BLaER1 (cell line): ENCODE measurements around the gene KIRREL3.
A peak's percentile ranks its signal among the peaks of the same experiment; 100 is the strongest.

Experiments used
- H3K27ac ChIP-seq: shearing (Covaris generic); formaldehyde crosslinking; 2 replicates; pipeline ENCODE4 v1.8.1; 2022
- H3K27me3 ChIP-seq: shearing (Covaris generic); formaldehyde crosslinking; 2 replicates; pipeline ENCODE4 v1.8.1; 2022
- H3K36me3 ChIP-seq: shearing (Covaris generic); formaldehyde crosslinking; 2 replicates; pipeline ENCODE4 v1.8.1; 2022
- H3K4me1 ChIP-seq: shearing (Covaris generic); formaldehyde crosslinking; 2 replicates; pipeline ENCODE4 v1.8.1; 2022
- H3K4me2 ChIP-seq: shearing (Covaris generic); formaldehyde crosslinking; 2 replicates; pipeline ENCODE4 v1.8.1; 2022
- H3K4me3 ChIP-seq: shearing (Covaris generic); formaldehyde crosslinking; 2 replicates; pipeline ENCODE4 v1.8.1; 2022
- H3K9ac ChIP-seq: shearing (Covaris generic); formaldehyde crosslinking; 2 replicates; pipeline ENCODE4 v1.8.1; 2022
- H3K9me3 ChIP-seq: shearing (Covaris generic); formaldehyde crosslinking; 2 replicates; pipeline ENCODE4 v1.8.1; 2022
- H4K20me1 ChIP-seq: shearing (Covaris generic); formaldehyde crosslinking; 2 replicates; pipeline ENCODE4 v1.8.1; 2022
- Cebpa-rat ChIP-seq: shearing (Covaris generic); IDR thresholded peaks from 2 replicates; pipeline ENCODE4 v1.8.1; 2022

Gene KIRREL3

GRCh38 chr11:126700768-126701519 is 299.6 kb downstream of the KIRREL3 start:
- Histone ChIP-seq H3K4me3 (no peak overlapping the region), H3K9ac (no peak overlapping the region), H4K20me1 (no peaks in the 10 kb centered on the region), H3K4me1 (peaks cover 18% of the 10 kb centered on the region), H3K36me3 (no peaks in the 10 kb centered on the region), H3K27me3 (no peaks in the 10 kb centered on the region), H3K9me3 (no peaks in the 10 kb centered on the region), H3K4me2 (peak overlapping the region; percentile 60), H3K27ac (no peak overlapping the region)
- TF ChIP-seq Cebpa-rat = no peak

DNA sequence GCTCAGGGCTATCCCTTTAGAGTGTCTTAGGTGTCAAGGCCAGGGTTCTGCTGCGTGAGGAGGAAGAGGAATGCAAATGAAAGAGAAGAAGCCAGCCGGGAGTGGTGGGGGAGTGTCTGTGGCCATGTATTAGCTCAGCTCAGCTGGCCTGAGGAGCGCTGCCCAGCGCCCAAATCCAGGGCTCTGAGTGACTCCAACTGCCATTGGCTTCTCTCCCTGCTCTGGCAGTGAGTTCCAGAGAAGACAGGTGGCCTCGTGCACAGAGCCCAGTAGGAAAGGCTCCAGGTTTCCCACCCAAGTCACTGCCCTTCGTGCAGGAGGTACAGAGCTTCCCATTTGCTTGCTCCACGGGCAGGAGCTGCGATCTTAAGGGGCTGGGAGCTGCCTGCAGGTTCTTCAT is 302.0 kb downstream of the KIRREL3 start:
- TF ChIP-seq Cebpa-rat = no peak
- H3K4me1 ChIP-seq = peaks cover 18% of the 10 kb centered on the region
- H3K27me3 ChIP-seq = no peaks in the 10 kb centered on the region

DNA sequence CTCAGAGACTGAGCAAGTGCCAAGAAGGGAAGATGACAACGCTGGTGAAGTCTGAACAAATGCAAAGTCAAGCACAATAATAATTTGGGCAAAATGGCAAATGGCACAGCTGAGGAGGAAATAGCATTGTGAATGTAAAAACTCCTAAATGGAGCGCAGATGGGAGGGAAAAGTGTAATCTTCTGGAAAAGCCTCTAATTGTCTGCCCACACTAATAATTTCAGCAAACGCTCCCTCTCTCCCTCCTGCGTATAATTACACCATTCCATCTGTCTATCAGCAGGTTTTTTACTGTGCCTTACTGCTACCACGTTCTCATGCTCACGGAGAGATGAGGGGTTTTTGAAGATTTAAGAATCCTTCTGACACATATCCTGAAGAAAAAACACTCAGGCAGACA is 302.6 kb downstream of the KIRREL3 start:
- Histone ChIP-seq H3K4me2 (no peak overlapping the region), H3K27me3 (no peaks in the 10 kb centered on the region), H3K9ac (no peak overlapping the region), H3K9me3 (0 out of 2 replicates have a peak, but pooled peaks cover under 1% of the 10 kb centered on the region), H4K20me1 (no peaks in the 10 kb centered on the region), H3K4me1 (peaks cover 18% of the 10 kb centered on the region), H3K27ac (no peak overlapping the region), H3K36me3 (no peaks in the 10 kb centered on the region), H3K4me3 (no peak overlapping the region)
- TF ChIP-seq Cebpa-rat = no peak

More for the DNA sequence above, 302.0 kb downstream of the KIRREL3 start:
- Histone ChIP-seq H3K9ac (no peak overlapping the region), H3K9me3 (no peaks in the 10 kb centered on the region), H4K20me1 (no peaks in the 10 kb centered on the region), H3K27ac (no peak overlapping the region), H3K4me2 (no peak overlapping the region), H3K4me3 (no peak overlapping the region), H3K36me3 (no peaks in the 10 kb centered on the region)

- H3K4me3 ChIP-seq = no peak overlapping the region
- H3K9me3 ChIP-seq = 0 out of 2 replicates have a peak, but pooled peaks cover 4% of the 10 kb centered on the region
- TF ChIP-seq Cebpa-rat = no peak
- H3K27me3 ChIP-seq = no peaks in the 10 kb centered on the region
- no peaks in the 10 kb centered on the region for H3K36me3 ChIP-seq
- H3K4me1 ChIP-seq = peaks cover 18% of the 10 kb centered on the region
- no peak overlapping the region for H3K9ac ChIP-seq
- H3K4me2 ChIP-seq = no peak overlapping the region
- no peak overlapping the region for H3K27ac ChIP-seq
- no peaks in the 10 kb centered on the region for H4K20me1 ChIP-seq
Measured at GRCh38 chr11:126696982-126697381, 303.6 kb downstream of the KIRREL3 start.

- Histone ChIP-seq H3K4me3 (no peak overlapping the region), H4K20me1 (no peaks in the 10 kb centered on the region), H3K4me1 (peaks cover 6% of the 10 kb centered on the region), H3K27ac (no peak overlapping the region), H3K4me2 (no peak overlapping the region), H3K9ac (no peak overlapping the region), H3K27me3 (no peaks in the 10 kb centered on the region), H3K36me3 (no peaks in the 10 kb centered on the region), H3K9me3 (0 out of 2 replicates have a peak, but pooled peaks cover 4% of the 10 kb centered on the region)
- TF ChIP-seq Cebpa-rat = no peak
Measured at GRCh38 chr11:126695293-126695692, 305.3 kb downstream of the KIRREL3 start.

GRCh38 chr11:126694065-126694625 is 306.4 kb downstream of the KIRREL3 start:
- Histone ChIP-seq H3K27ac (no peak overlapping the region), H3K4me3 (no peak overlapping the region), H3K36me3 (no peaks in the 10 kb centered on the region), H3K4me2 (no peak overlapping the region), H4K20me1 (no peaks in the 10 kb centered on the region), H3K9ac (no peak overlapping the region), H3K9me3 (0 out of 2 replicates have a peak, but pooled peaks cover 4% of the 10 kb centered on the region), H3K27me3 (no peaks in the 10 kb centered on the region), H3K4me1 (no peaks in the 10 kb centered on the region)
- TF ChIP-seq Cebpa-rat = no peak

DNA sequence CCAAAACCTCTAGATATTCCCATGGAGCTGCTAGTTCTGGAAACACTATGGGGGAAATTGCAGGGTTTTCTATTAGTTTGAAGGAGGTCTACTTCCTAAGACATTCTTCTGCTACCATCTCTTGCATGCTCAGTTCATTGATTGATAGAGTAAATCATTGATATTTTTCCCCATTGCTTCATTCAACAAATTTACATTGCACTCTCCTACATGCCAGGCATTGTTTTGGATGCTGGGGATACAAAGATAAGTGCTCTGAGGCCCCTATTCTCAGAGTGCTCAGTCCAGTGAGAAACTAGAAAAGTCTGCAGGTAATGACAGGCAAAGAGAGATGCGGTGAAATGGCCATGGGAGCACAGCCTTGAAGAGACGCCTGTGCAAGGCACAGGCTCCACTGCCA is 313.1 kb downstream of the KIRREL3 start:
- Histone ChIP-seq H3K27ac (no peak overlapping the region), H3K4me3 (no peak overlapping the region), H3K9ac (no peak overlapping the region), H4K20me1 (no peaks in the 10 kb centered on the region), H3K27me3 (no peaks in the 10 kb centered on the region), H3K4me2 (no peak overlapping the region), H3K36me3 (no peaks in the 10 kb centered on the region), H3K9me3 (no peaks in the 10 kb centered on the region), H3K4me1 (no peaks in the 10 kb centered on the region)
- no peak for TF ChIP-seq Cebpa-rat

DNA sequence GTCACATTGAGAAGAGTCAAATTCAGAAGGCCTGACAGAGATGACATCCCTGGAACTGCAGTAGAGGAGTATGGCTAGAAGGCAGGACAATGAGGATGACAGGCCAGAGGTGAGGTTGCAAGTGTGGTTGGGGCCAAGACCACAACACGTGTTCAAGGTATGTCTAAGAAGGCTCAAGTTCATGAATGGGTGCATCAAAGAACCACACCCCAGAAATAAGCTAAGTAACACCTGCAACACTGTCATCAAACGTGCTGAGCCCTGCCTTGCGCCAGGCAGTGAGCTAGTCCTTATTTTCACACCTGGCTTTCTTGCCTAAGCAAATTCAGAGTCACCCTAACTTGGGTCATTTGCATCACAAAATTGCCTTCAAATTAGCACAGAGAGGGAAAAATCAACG is 313.6 kb downstream of the KIRREL3 start:
- Histone ChIP-seq H3K9ac (no peak overlapping the region), H3K4me1 (no peaks in the 10 kb centered on the region), H3K9me3 (no peaks in the 10 kb centered on the region), H3K27ac (no peak overlapping the region), H3K4me3 (no peak overlapping the region), H4K20me1 (no peaks in the 10 kb centered on the region), H3K36me3 (no peaks in the 10 kb centered on the region), H3K4me2 (no peak overlapping the region), H3K27me3 (no peaks in the 10 kb centered on the region)
- TF ChIP-seq Cebpa-rat = no peak

DNA sequence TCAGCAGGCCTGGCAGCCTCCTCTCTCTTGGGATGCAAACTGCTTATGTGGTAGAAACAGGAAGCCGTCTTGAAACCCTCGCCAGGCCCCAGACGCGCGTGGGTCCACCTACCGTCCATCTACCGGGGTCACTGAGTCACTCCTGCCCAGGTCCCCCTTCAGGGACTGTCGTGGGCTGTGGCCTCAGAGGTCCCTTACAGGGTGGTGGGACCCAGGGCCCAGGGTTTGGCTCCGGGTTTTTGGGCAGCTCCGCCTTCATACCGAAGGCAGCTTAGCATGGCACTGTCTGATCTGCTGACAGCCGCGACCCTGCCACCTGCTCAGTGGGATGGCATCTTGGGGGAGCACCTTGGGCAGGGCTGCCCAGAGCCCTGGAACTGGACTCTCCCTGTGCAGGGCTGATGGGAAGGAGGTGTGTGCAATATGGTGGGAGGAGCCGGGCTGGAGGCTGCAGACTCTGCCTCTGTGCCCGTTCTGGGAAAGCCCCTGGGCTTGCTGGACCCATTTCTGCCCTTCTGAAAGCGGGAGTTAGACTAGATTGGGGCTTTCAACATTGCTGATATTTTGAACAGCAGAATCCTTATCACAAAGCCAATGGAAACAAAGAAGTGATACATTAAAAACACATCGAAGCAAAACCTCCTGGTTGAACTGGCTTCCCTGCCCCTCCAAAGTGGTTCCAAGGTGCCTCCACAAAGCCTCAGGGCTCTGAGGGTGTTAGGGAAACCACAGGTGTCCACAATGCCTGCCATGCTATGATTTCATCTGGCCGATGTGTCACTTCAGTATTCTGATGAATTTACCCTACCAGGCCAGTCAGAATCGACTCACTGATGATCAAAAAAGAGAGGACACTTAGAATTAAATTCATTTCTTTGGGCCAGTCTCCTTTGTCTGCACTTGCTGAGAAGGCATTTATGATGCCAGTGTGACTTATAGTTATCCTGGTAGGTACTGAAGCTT is 316.5 kb downstream of the KIRREL3 start:
- TF ChIP-seq Cebpa-rat = no peak
- no peak overlapping the region for H3K4me2 ChIP-seq
- H3K27ac ChIP-seq = no peak overlapping the region
- no peaks in the 10 kb centered on the region for H3K9me3 ChIP-seq
- H3K9ac ChIP-seq = no peak overlapping the region
- H3K4me3 ChIP-seq = no peak overlapping the region
- no peaks in the 10 kb centered on the region for H4K20me1 ChIP-seq
- H3K36me3 ChIP-seq = no peaks in the 10 kb centered on the region
- no peaks in the 10 kb centered on the region for H3K4me1 ChIP-seq
- no peaks in the 10 kb centered on the region for H3K27me3 ChIP-seq
